ENCODE data around the gene TPD52L1.

GRCh38 chr6:125155344-125155743, 1.8 kb downstream of the TPD52L1 start:
- TF ChIP-seq CTCF (IDR thresholded peaks at IDR 0.05) (no peak), EZH2 (IDR thresholded peaks at IDR 0.05; ENCODE audit: borderline replicate concordance, insufficient read depth, low read depth, low read length, poor library complexity, severe bottlenecking) (no peak)
